Adipocyte (in vitro differentiated cells): ENCODE results near the gene NRXN3.

Experiments used
- DNase-seq: peaks from one replicate; pipeline ENCODE4 v3.0.0-alpha.2; 2015; ENCODE audit warnings: low read depth
- H3K27me3 ChIP-seq: replicated peaks from 2 replicates; pipeline ENCODE4 v1.7.0; 2013; ENCODE audit warnings: mild to moderate bottlenecking, low read length, moderate library complexity; ENCODE audit not compliant: control insufficient read depth, insufficient read depth
- H3K36me3 ChIP-seq: 2 replicates; pipeline ENCODE4 v1.7.0; 2013; ENCODE audit warnings: low read length, mild to moderate bottlenecking, moderate library complexity; ENCODE audit not compliant: control insufficient read depth, insufficient read depth, severe bottlenecking
- H3K4me1 ChIP-seq: 2 replicates; pipeline ENCODE4 v1.7.0; 2013; ENCODE audit warnings: mild to moderate bottlenecking, low read length, moderate library complexity; ENCODE audit not compliant: control insufficient read depth, insufficient read depth
- H3K4me3 ChIP-seq: 2 replicates; pipeline ENCODE4 v1.7.0; 2013; ENCODE audit warnings: mild to moderate bottlenecking, low read length, moderate library complexity
- H3K9ac ChIP-seq: 2 replicates; pipeline ENCODE4 v1.7.0; 2013; ENCODE audit warnings: mild to moderate bottlenecking, low read length, moderate library complexity
- H3K9me3 ChIP-seq: 2 replicates; pipeline ENCODE4 v1.7.0; 2013; ENCODE audit warnings: mild to moderate bottlenecking, low read length, moderate library complexity; ENCODE audit not compliant: control insufficient read depth

NRXN3 gene

GRCh38 chr14:79279645-79280597 is 1109.7 kb downstream of the NRXN3 start:
- peaks cover 5% of the 10 kb centered on the region for H3K4me1 ChIP-seq
- no peaks in the 10 kb centered on the region for H3K36me3 ChIP-seq
- peak overlapping the region; percentile 84 for H3K4me3 ChIP-seq
- H3K9ac ChIP-seq: no peak overlapping the region
- no peaks in the 10 kb centered on the region for H3K9me3 ChIP-seq
- DNase-seq: peak; percentile 3
- peaks cover 40% of the 10 kb centered on the region for H3K27me3 ChIP-seq

DNA sequence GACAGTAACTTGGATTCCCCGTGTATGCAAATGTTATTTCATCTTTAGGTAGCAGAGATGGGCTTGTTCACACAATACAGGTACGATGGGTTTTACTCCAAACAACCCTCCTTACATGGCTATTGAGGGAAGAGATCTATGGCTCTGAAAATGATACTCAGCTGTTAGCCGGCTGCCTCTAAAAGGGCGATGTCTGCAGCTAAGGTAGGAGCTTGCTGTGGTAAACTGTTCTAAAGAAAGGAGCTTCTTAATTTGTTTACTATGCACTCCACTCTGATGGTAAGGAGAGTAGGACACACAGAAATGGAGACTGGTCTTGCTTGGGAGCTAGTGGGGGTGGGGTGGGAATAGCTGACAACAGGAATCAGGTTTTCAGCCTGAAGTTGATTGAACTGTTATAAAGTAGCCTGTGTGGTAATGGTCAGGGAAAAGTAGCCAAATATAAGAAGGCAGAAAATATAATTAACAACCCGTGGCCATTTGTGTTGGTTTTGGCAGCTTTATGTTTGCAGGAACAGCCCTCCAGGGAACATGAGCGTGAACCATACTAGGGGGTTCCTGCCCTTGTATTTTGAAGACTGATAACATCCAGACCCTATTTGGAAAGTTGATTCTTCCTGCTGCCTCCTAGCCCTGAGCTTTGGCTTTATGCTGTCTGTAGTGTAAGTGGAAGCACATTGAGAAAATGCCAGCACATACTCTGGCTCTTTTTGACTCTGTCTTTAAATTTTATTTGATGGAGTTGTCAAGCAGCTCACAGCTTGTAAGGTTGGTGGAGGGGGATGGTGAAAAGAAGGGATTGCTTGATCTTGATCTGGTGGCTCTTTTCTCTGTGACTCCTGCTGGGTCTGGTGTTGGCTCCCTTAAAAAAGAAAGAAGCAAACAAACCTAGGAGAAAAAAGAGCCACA is 1111.3 kb downstream of the NRXN3 start:
- Histone ChIP-seq H3K4me1 (peaks cover 5% of the 10 kb centered on the region), H3K27me3 (peaks cover 40% of the 10 kb centered on the region), H3K4me3 (peak overlapping the region; percentile 84), H3K9me3 (no peaks in the 10 kb centered on the region), H3K36me3 (no peaks in the 10 kb centered on the region), H3K9ac (no peak overlapping the region)
- no peak for DNase-seq

DNA sequence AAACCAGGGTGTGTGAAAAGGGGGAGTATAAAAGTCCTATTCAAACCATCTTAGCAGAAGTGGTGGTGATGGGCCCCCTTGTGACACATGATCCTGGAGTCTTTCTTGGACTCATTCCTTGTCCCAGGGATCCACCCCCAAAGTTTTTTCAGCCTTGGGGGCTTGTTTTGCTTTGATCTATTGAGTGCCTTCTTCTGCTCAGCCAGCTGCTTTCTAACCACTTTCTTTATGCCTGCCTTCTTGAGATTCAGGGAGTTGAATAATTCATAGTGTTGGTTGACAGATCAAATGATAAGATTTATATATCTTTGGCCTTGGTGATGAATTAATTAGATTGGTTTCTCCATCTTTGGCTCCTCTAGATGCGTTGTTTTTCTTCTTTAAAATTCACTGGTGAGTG is 1114.4 kb downstream of the NRXN3 start:
- DNase-seq: no peak
- Histone ChIP-seq H3K9me3 (no peaks in the 10 kb centered on the region), H3K9ac (no peak overlapping the region), H3K4me3 (no peak overlapping the region), H3K4me1 (no peaks in the 10 kb centered on the region), H3K27me3 (peaks cover 20% of the 10 kb centered on the region), H3K36me3 (no peaks in the 10 kb centered on the region)

GRCh38 chr14:79285263-79285662 is 1115.1 kb downstream of the NRXN3 start:
- peaks cover 14% of the 10 kb centered on the region for H3K27me3 ChIP-seq
- no peaks in the 10 kb centered on the region for H3K36me3 ChIP-seq
- H3K9ac ChIP-seq: no peak overlapping the region
- H3K4me1 ChIP-seq: no peaks in the 10 kb centered on the region
- no peaks in the 10 kb centered on the region for H3K9me3 ChIP-seq
- no peak for DNase-seq
- no peak overlapping the region for H3K4me3 ChIP-seq

DNA sequence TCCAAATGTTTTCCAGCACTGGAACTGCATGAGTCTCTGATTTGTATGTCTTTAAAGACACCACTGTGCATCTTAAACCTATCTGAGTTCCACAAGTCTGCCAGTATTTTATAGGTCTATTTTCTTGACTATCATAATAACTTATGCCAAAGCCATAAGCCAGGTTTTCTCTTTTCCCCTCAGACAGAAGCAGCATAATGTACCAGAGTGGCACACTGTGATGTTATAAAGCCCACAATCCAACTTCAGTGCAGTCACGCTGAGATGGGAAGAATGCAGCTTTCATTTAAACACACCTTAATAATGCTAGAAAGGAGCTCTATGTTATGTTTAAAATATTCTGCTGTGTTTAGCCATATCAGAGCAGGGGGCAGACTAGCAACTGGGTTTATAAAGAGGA is 1117.8 kb downstream of the NRXN3 start:
- Histone ChIP-seq H3K9ac (no peak overlapping the region), H3K27me3 (peaks cover 7% of the 10 kb centered on the region), H3K4me1 (no peaks in the 10 kb centered on the region), H3K36me3 (no peaks in the 10 kb centered on the region), H3K9me3 (no peaks in the 10 kb centered on the region), H3K4me3 (no peak overlapping the region)
- DNase-seq: no peak

DNA sequence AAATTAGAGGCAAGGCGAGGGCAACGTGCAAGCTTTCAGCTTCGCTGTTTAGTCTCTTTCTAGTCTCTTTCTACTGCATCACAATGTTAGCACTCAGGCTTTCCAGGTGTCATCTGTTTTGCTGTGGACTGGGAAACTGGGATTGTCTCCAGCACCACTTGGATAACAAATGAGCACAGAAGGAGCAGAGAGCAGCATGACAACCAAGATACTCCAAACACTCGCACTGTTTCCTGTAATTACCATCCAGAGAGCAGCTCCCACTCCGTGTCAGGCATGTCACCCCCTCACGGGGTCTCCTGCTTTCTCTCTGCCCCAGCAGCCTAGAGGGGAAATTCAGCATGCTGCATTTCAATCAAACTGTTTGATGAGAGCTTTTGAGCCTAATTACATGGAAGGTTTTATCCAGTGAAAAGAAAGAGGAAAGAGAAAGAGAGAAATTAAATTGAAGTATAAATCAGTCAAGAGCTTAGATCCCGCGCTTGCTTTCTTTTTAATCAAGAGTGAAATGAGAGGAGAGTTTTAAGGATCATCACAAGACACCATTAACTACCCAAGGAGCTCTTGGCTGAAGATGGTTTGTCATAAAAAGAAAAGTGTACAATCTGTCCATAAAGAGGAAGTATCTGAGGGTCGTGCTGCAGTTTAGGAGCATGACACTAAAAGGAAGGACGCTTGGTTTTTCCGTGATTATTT is 1123.5 kb downstream of the NRXN3 start:
- no peaks in the 10 kb centered on the region for H3K36me3 ChIP-seq
- H3K27me3 ChIP-seq: no peaks in the 10 kb centered on the region
- H3K4me1 ChIP-seq: no peaks in the 10 kb centered on the region
- H3K9ac ChIP-seq: no peak overlapping the region
- H3K4me3 ChIP-seq: no peak overlapping the region
- no peak for DNase-seq
- H3K9me3 ChIP-seq: no peaks in the 10 kb centered on the region

GRCh38 chr14:79294499-79294898 is 1124.3 kb downstream of the NRXN3 start:
- H3K9me3 ChIP-seq: no peaks in the 10 kb centered on the region
- H3K4me1 ChIP-seq: no peaks in the 10 kb centered on the region
- no peak overlapping the region for H3K9ac ChIP-seq
- H3K27me3 ChIP-seq: no peaks in the 10 kb centered on the region
- DNase-seq: no peak
- no peaks in the 10 kb centered on the region for H3K36me3 ChIP-seq
- no peak overlapping the region for H3K4me3 ChIP-seq

DNA sequence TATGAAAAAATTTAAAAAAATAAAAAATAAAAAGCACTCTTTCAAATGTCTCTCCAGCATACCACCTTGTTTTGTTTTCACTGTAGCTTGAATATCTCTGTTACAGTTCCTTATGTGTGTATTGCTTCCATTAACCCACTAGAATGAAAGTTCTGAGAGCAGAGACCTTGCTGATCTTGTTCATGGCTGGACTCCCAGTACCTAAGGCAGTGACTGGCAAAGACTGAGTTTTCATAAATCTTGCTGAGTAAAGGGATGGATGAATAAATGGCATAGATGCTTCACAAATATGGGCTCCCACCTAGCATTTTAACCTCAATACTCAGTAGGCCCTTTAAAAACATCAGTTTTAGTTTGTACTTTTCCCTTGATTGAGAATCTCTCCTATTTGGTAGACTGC is 1125.2 kb downstream of the NRXN3 start:
- no peaks in the 10 kb centered on the region for H3K27me3 ChIP-seq
- H3K4me1 ChIP-seq: no peaks in the 10 kb centered on the region

GRCh38 chr14:79298373-79298772 is 1128.2 kb downstream of the NRXN3 start:
- no peak for DNase-seq
- Histone ChIP-seq H3K9ac (no peak overlapping the region), H3K4me3 (no peak overlapping the region), H3K9me3 (no peaks in the 10 kb centered on the region), H3K4me1 (no peaks in the 10 kb centered on the region), H3K27me3 (no peaks in the 10 kb centered on the region), H3K36me3 (no peaks in the 10 kb centered on the region)

More for the DNA sequence above, 1125.2 kb downstream of the NRXN3 start:
- no peaks in the 10 kb centered on the region for H3K36me3 ChIP-seq
- DNase-seq: no peak
- H3K9ac ChIP-seq: no peak overlapping the region
- H3K9me3 ChIP-seq: no peaks in the 10 kb centered on the region
- no peak overlapping the region for H3K4me3 ChIP-seq

- H3K27me3 ChIP-seq: no peaks in the 10 kb centered on the region
- no peaks in the 10 kb centered on the region for H3K36me3 ChIP-seq
- peaks cover 3% of the 10 kb centered on the region for H3K9me3 ChIP-seq
- no peak overlapping the region for H3K4me3 ChIP-seq
- no peaks in the 10 kb centered on the region for H3K4me1 ChIP-seq
- DNase-seq: no peak
- H3K9ac ChIP-seq: no peak overlapping the region
Observed at GRCh38 chr14:79299162-79299561, 1129.0 kb downstream of the NRXN3 start.

DNA sequence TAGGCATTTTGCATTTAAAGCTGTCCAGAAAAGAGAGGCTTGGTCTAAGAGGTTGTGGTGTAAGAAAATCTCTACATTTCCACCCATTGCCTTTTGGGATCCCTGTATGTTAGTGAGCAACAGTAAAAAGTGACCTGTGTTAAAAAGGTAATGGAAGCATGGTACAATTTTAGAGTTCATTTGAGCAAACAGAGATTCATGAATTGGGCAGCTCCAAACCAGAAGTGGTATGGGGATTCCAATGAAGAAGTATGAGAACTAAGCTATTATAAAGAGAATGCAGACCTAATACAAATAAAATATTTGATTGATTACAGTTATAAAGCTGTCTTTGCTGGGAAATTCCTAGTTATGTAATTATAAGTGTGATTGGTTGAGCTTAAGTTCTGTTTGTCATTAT is 1134.1 kb downstream of the NRXN3 start:
- no peak overlapping the region for H3K4me3 ChIP-seq
- no peak for DNase-seq
- no peaks in the 10 kb centered on the region for H3K4me1 ChIP-seq
- no peak overlapping the region for H3K9ac ChIP-seq
- H3K27me3 ChIP-seq: no peaks in the 10 kb centered on the region
- H3K9me3 ChIP-seq: peaks cover 4% of the 10 kb centered on the region
- no peaks in the 10 kb centered on the region for H3K36me3 ChIP-seq
